Fibroblast of skin of right biceps (primary cell): ENCODE data around the gene FGFR3.

ENCODE experiments used
- DNase-seq: peaks from one replicate; pipeline ENCODE4 v3.0.0-alpha.2; 2013

FGFR3 gene

DNA sequence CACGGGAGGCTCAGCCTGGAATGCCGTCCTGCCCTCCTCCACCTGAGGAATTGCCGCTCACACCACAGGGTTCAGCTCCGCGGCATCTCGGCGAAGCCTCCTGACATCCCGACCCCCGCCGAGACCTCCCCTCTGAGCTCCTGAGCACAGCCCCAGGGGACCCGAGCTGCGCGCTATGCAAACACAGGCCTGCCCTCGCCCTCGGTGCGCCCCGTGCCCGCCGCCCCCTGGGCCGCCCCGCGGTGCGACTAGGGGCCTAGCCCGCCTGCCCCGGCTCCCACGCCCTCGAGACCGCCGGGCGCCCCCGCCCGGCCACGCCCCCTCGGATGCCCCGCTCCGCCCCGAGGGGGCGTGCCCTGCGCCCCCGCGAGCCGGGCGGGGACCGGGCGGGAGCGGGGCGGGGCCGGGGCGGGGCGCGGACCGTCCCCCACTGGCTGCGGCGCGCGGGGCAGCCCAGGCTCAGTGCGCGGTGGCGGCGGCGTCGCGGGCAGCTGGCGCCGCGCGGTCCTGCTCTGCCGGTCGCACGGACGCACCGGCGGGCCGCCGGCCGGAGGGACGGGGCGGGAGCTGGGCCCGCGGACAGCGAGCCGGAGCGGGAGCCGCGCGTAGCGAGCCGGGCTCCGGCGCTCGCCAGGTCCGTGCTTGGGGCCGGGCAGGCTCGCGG is at the start of gene FGFR3:
FGFR3 (plus strand) TSS at position 462 of the 664 bp plus-strand sequence. CDS start 642 bp downstream, outside the sequence.
- DNase-seq: peak; percentile 49

DNA sequence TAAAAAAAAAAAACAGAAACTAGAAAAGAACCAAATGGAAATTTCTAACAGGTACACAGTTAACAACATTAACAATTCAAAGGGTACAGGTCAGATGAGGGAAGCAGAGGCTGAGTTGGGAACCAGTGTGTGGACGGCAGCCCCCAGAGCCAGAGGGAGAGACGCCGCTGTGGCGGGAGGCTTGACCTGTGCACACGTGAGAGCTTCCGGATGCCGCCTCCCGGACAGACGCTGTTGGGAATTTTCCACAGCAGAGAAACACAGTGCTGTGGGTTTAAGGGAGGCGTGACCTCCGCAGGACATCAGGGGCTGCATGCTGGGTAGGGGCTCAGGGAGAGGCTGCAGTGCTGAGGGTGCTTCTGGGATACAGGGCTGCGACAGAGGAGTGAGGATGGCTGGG is 49.5 kb upstream of the FGFR3 start:
- DNase-seq: no peak

DNA sequence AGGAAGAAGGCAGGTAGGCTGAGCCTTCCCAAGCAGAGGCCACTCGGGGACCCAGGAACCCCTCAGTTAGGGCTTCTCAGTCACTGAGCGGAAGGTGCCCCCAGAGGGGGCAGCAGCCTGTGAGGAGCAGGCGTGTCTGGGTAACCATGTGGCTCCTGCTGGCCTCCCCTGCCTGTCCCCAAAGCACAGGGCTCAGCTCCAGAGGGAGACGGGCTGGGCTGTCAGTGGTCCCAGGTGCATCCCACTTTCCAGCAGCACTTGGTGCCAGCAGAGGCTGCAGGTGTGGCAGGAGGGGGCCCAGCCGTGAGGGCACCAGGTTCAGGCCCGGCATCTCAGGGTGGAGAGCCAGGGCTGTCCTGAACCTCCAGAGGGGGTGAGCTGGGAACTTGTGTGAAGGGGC is 49.1 kb upstream of the FGFR3 start:
- DNase-seq: no peak

DNA sequence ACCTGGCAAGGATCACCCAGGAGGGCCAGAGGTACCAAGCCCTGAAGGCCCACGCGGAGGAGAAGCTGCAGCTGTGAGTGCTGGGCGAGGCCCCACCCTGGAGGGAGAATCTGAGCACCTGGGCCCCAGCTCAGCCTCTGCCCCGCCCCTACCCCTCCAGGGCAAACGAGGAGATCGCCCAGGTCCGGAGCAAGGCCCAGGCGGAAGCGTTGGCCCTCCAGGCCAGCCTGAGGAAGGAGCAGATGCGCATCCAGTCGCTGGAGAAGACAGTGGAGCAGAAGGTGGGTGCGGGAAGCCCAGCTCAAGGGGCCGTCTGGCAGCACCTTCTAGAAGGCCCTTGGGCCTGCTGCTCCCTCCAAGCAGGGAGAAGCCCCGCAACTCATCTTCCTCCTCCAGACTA is 48.5 kb upstream of the FGFR3 start:
- no peak for DNase-seq

DNA sequence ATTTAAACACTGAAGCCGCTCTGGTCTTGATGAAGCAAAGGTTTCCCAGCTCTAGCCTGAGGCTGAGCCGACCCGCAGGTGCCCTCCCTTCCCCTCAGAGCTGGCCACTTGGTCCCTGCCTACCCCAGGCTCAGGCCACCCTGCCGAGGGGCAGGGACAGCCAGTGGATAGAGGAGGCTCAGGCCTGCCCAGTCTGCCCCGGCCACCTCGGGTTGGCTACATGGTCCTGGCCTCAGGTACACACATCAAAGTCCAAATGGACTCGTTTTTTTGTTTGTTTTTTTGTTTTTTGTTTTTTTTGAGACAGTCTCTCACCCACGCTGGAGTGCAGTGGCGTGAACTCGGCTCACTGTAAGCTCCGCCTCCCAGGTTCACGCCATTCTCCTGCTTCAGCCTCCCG is 47.9 kb upstream of the FGFR3 start:
- DNase-seq: no peak

DNA sequence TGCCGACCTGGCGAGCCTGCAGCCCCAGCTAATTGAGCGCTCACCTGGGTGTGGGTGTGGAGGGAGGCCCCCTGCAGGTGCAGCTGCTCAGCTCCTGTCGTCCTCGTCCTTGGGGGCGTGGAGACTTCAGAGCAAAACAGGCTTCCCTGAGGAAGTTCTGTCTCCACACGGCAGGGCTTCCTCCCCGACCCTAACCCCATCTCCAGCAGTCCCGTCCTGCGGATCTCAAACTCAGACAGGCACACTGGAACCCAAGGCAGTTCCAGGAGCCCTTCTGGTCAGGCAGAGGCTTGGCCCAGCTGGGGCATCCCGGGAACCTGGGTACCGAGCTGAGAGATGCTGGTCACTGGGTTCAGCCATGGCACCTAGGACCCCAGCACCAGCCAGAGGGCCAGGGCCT is 47.4 kb upstream of the FGFR3 start:
- DNase-seq: no peak

DNA sequence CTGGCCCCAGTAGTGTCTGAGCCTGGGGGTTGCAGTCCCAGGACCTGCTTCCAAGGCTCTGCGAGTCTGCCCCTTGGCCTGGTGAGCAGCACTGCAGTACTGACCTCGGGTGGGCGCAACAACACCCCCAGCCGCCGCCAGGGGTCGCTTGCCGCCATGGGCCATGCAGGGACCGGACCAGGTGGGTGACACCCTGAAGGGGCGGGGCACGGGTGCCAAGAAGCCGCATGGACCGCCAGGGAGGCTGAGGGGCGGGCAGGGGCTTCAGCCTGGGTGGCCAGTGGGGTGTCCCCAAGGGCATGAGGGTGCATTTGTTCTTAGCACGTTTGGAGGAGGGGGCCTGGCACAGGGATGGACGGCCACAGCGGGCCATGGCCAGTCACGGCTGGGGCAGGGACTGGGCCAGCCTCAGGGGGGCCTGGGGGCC is 46.8 kb upstream of the FGFR3 start:
- DNase-seq: peak; percentile 64

DNA sequence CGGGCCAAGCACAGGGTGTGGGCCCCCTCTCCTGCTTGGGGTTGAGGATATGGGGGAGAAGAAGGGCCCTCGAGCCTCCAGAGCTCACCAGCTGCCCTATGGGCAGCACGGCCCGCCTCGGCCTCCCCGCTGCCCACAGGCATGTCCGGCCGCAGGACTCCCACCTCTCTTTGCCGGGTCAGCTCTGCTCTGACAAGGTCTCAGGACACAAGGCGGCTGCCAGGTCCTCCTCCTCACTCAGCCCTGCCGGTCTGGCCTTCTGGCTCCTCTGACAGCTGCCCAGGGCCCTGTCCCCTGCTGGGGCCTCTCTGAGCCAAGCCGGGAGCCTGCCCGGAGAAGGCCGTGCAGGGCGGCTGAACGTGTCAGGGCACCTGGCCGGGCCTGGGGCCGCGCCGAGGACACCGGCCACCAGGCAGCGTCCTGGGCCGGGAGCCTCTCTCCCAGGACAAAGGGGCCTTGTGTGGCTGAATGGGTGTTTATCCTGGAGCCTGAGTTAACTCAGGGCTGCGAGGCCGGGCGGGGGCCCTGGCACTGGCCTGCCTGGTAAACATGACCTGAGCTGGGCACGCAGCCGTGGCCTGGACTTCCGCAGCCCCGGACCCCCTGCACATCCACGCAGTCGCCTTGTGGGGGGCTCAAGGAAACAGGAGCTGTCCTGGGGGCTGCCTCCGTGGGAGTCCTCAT is 46.0 kb upstream of the FGFR3 start:
- DNase-seq: no peak

DNA sequence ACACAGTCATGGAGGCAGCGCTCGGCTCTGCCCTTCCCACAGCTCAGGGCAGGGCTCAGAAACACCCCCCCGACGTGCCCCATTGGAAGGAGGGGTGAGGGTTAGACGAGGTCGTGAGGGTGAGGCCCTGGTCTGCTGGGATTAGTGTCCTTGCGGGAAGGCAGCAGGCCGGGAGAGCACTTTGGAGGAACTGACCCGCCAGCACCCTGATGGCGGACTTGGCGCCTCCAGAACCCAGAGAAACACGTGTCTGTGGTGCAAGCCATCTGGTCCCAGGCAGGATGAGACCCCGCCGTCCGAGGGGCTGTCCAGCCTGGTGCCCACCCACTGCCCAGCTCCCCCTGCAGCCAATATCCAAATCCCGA is 45.5 kb upstream of the FGFR3 start:
- DNase-seq: no peak

DNA sequence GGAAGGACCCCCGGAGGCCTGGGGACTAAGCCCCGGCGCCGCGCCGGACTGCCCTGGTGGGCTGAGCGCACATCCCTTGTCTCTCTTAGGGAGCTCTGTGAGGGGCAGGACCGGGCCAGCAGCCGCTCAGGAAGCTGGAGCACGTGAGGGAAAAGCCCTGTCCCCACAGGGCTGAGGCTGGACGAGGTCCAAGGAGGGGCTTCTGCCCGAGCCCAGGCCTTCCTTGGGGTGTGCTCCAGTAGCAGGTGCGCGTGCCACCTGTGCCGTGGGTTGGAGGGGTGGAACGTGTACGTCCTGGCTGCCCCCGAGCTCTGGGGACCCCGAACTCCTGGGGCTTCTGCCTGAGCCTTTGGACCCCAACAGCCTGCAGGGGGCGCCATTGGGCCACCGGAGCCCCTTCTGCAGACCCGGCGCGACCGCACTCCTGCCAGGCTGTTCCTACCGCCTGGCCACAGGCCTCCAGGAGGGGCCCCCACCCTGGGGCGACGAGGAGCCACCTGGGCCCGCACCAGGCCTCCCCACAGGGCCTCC is 44.6 kb upstream of the FGFR3 start:
- peak; percentile 59 for DNase-seq

DNA sequence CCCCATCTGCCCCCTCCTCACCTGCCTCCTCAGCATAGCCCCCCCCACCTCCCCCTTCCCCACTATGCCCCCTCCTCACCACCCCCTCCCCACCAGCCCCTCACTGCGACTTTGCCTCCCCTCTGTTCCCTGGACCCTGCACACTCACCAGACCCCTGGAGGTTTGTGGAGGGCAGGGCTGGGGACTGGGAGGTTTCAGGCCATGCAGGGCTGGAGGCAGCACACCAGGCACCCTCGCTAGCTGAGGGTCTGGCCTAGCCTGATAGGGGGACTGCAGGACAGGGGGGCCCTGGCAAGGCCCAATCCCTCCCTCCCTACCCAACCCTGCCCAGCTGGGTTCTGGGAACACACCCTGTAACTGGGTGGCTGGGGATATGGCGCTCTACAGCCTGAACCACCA is 43.7 kb upstream of the FGFR3 start:
- no peak for DNase-seq

DNA sequence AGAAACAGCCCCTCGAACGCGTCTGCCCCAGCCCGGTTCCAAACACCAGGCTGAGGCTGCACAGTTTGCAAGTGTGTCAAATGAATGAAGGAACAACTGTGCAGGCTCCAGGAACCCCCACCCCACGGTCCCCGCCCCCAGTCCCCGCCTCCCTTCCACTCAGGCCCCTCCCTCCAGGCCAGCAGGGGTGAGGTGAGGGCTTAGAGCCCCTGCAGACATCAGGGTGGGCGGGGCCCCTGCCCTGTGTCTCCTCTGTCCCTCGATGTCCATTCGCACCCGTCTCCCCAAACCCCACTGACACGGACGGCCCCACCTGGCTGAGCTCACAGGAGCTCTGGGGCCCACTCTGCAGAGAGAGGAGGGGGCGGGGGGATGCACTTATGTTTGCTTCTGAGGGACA is 43.3 kb upstream of the FGFR3 start:
- DNase-seq: no peak

DNA sequence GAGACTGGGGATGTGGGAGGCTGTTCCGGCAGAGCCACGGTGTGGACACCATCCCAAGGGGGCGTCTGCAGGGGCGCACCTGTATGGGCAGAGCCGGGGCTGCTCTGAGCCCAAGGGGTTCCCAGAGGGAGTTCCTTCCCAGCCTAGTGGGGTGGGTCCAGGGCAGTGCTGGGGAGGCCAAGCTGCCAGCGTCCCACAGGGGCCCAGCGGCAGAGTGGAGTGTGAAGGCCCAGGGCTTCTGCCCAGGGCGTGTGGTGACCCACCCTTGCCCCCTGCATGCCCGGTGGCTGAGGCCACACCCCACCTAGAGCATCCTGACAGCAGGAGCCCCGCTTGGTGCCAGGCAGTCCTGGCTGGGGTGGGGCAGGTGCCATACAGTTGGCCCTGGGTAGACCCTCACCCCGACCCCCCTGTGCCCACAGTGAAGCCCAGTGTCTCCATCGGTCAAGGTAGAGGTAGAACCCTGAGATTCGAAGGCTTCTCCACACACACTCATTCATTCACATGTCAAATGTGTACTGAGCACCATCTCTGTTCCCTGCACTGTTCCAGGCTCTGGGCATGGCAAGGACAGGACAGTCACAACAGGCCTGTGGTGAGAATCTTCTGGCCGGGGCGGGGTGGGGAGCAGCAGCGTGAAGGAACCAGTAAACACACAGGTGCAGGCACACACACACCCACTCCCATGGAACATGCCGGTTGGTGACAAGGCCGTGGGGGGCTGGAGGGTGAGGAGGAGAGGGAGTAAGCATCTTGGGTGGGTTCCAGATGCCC is 42.5 kb upstream of the FGFR3 start:
- no peak for DNase-seq

DNA sequence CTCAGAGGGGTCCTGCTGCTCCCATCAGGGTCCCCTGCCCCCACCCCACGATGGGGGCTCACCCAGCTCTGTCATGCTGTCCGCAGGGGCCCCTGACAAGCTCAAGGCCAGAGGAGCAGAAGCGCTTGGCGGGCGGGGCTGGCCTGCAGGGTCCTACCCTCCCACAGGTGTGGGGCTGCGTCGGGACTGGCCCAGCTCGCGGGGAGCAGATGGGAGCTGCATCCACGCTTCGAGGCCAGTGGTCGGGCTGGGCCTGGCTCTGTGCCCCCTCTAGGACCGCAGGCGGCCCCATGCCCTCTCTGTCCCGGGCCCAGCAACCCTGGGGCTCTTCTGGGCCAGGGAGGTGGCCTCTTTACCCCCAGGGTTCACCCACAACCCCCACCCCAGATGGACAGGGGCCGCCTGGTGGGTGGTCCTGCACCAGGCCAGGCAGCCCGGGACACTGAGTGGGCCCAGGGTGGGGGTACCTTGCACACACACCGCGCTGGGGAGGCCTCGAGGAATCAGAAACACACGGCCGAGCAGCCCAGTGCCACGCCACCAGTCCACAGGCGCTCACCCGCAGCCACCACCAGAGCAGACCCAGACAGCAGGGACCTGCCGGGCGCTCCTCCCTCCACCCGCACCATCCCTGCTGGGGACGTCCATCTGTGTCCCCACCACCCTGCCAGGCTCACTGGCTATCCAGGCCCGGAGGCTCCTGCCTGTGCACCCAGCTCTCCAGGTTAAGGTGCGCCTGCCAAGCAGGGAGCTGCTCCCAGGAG is 41.8 kb upstream of the FGFR3 start:
- no peak for DNase-seq

DNA sequence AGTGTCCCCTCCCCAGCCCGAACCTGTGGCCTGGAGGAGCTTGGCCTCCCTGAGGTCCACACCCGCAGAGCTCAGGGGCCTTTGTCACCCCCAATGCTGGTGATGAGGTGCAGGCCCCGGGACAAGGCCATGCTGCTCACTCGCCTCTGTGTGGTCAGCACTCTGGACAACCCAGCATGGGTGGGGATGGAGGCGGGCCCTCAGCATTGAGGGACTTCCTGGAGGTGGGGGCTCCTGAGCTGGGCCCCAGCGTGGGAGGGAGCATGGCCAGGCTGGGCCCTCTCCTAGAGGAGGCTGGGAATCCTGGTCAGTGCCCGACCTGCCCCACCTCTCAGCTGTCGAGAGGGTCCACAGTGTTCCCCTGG is 41.2 kb upstream of the FGFR3 start:
- DNase-seq: no peak

DNA sequence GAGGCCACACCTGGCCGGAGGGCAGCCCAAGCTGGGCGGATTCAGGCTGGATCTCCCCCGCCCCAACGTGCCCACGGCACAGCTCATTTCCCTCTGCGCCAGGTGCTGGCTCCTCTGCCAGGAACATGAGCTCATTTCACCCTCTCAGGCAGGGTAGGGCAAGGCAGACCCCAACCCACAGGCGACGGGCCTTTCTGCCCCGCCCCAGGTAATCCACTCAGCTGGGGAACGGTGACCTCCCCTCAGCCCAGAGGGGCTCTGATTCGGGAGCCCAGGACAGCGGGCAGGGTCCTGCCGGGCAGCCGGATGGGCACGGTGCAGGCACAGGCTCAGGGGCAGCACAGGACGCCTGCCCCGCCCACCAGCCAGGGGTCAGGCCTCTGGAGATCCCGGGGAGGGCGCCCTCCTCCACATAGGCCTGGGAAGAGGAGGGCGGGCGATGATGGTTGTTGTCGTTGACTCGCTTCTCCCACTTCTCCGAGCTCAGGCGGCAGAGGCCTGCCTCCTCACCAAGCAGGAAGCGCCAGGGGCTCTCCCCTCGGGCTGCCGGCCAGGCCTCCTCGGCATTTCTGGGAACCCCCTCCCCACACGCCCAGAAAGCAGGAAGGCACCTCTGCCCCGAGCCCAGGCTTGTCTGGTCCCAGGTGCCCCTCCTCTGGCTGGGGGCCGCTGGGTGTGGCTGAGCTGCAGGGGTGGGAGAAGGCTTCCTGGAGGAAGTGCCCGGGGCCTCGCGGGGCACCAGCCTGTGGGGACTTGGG is 40.6 kb upstream of the FGFR3 start:
- no peak for DNase-seq

DNA sequence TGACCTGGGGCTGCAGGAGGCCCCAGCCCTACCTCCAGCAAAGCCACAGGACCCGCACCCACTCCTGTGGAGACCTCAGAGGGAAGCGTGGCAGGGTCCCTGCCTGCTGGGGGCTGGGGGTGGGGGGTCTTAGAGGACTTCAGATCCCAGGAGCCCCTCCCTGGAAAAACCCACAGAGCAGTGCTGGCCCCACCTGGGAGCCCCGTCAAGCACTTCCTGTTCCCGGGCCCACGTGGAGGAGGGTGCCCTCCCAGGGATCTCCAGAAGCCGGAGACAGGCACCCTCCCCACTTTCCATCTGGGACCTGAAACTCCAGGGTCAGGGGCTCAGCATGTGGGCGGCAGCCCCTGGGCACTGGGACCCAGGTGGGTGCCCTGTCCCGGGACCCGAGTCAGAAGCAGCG is 39.8 kb upstream of the FGFR3 start:
- no peak for DNase-seq

DNA sequence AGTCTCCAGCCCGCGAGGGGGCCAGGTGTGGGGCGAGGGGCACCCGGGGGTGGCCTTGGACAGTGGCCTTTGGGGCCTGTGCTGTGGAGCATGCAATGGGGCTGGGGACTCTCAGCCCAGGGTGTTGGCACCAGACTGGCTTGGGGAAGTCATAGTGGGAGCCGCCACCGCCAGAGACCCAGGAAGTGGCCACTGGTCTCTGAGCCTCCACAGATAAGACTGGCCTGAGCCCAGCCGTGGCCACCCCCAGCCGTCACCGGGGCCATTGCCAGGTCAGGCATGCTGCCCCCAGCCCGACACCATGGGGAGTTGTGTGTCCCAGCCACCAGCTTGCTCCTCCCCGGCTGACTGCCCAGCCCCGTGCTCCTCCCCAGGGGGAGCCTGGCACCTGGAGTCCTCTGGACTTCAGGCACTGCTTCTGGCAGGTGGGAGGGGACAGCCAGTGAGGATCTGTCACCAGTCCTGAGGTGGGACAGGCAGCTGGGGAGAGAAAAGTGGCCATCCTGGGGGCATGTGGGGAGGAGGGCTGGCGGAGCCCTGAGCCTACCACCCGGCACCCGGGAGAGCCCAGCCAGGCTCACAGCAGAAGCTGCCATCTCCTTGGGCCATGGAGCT is 39.3 kb upstream of the FGFR3 start:
- DNase-seq: no peak

DNA sequence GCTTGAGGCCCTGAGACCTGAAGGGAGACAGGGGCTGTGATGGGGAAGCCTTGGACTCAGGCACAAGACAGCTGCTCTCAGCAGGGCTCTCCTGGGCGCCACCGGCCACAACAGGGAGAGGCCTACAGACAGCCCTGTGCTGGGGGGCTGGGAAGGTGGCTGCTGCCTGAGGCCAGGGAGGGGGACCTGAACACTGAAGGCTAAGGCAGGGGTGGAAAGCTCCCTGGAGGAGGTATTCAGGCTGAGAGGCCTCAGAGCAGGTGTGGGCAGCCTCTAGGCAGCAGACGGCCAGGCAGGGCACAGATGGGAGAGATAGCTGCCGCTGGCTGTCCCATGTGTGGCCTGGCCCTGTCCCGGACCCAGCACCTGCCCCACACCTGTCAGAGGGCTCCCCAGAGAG is 38.8 kb upstream of the FGFR3 start:
- no peak for DNase-seq

DNA sequence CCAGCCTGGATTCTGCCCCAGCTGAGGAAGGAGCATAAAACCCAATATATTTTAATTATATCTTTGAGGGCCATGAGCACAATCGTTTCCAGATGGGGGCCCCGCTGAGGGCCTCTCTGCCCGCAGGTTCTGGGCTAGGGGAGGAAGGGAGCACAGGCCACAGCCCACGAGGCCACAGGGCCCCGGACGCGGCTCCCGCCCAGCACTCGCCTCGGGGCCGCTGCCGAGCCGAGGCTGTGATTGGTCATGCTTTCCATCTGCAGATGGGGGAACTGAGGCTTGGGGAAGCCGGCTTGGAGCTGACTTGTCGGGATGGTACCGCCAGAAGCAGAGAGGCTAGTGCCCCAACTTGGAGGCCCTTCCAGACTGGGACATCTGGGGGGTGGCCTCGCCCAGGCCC is 37.8 kb upstream of the FGFR3 start:
- DNase-seq: no peak

DNA sequence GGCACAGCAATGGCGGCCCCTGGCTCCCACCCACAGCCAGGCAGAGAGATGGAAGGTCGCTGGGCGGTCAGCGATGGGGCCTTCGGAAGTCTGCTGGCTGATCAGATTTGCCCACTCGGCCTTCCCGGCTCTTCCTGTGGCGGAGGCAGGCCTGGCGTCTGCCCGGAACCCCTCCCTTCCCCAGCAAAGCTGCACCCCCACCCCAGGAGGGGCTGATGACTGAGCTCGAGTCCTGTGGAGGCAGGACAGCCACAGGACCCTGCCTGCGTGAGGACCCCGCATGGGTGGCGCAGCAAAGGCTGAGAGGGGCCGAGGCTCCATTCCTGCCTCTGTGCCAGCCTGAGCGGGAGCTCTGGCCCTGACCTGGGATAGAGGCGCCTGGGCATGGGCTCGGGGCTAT is 37.0 kb upstream of the FGFR3 start:
- no peak for DNase-seq
